OCI-LY3 (cell line): ENCODE data around the gene ZFYVE28.

Experiments used
- H2AFZ ChIP-seq: fragments of 200-600, 300-600 bp; shearing (Covaris generic); 2 replicates; pipeline ENCODE4 v1.6.0; 2014; ENCODE audit warnings: antibody characterized with exemption, low read depth, low read length
- H3K27ac ChIP-seq: fragments of 200-600, 300-600 bp; sonication (generic); 2 replicates; pipeline ENCODE4 v1.5.1; 2014; ENCODE audit warnings: mild to moderate bottlenecking, low read length, moderate library complexity, mixed read lengths
- H3K27me3 ChIP-seq: fragments of 200-600, 300-600 bp; sonication (generic); 2 replicates; pipeline ENCODE4 v1.6.1; 2014; ENCODE audit warnings: low read depth, low read length, mixed read lengths
- H3K36me3 ChIP-seq: fragments of 200-600, 300-600 bp; sonication (generic); replicated peaks from 2 replicates; pipeline ENCODE3; 2014; ENCODE audit warnings: low read depth, low read length, mixed read lengths
- H3K4me1 ChIP-seq: fragments of 300-600, 200-600 bp; sonication (generic); 2 replicates; pipeline ENCODE4 v1.6.1; 2014; ENCODE audit warnings: low read length, mixed read lengths
- H3K4me2 ChIP-seq: fragments of 200-600, 300-600 bp; sonication (generic); 2 replicates; pipeline ENCODE4 v1.6.1; 2014; ENCODE audit warnings: low read length, mixed read lengths
- H3K4me3 ChIP-seq: fragments of 300-600, 200-600 bp; sonication (generic); 2 replicates; pipeline ENCODE4 v1.5.1; 2014; ENCODE audit warnings: antibody characterized with exemption, mild to moderate bottlenecking, low read length, moderate library complexity
- H3K79me2 ChIP-seq: fragments of 300-600, 200-600 bp; shearing (Covaris generic); 2 replicates; pipeline ENCODE4 v1.6.1; 2014; ENCODE audit warnings: mild to moderate bottlenecking, low read length, mixed read lengths
- H3K9ac ChIP-seq: fragments of 300-600, 200-600 bp; shearing (Covaris generic); 2 replicates; pipeline ENCODE4 v1.6.0; 2014; ENCODE audit warnings: mild to moderate bottlenecking, low read length, moderate library complexity
- H3K9me3 ChIP-seq: fragments of 200-600, 300-600 bp; shearing (Covaris generic); 2 replicates; pipeline ENCODE4 v1.6.1; 2014; ENCODE audit warnings: low read length, mixed read lengths; ENCODE audit not compliant: insufficient read depth
- H4K20me1 ChIP-seq: fragments of 200-600, 300-600 bp; sonication (generic); 2 replicates; pipeline ENCODE4 v1.6.1; 2016; ENCODE audit warnings: low read length, mixed read lengths; ENCODE audit not compliant: insufficient read depth
- CTCF ChIP-seq: fragments of 200-600, 300-600 bp; sonication (generic); IDR thresholded peaks from 2 replicates; pipeline ENCODE4 v1.5.1; 2014; ENCODE audit warnings: antibody characterized with exemption, low read length, low read depth
- EZH2phosphoT487 ChIP-seq: fragments of 200-600 bp; shearing (Covaris generic); IDR thresholded peaks from 2 replicates; pipeline ENCODE4 v1.6.1; 2018; ENCODE audit warnings: antibody characterized with exemption, mixed run types, low read depth

The ZFYVE28 gene

GRCh38 chr4:2341261-2341841 is 77.1 kb downstream of the ZFYVE28 start:
- Histone ChIP-seq H3K9ac (no peak overlapping the region), H2AFZ (no peak overlapping the region), H3K4me1 (no peaks in the 10 kb centered on the region), H3K9me3 (no peaks in the 10 kb centered on the region), H3K79me2 (no peaks in the 10 kb centered on the region), H3K4me2 (no peak overlapping the region), H3K4me3 (no peak overlapping the region), H3K27me3 (no peaks in the 10 kb centered on the region), H3K36me3 (no peaks in the 10 kb centered on the region), H4K20me1 (no peaks in the 10 kb centered on the region), H3K27ac (no peak overlapping the region)
- TF ChIP-seq EZH2phosphoT487 (no peak), CTCF (no peak)

GRCh38 chr4:2340272-2341061 is 78.0 kb downstream of the ZFYVE28 start:
- Histone ChIP-seq H4K20me1 (no peaks in the 10 kb centered on the region), H3K4me1 (no peaks in the 10 kb centered on the region), H3K27me3 (no peaks in the 10 kb centered on the region), H3K4me2 (no peak overlapping the region), H3K9ac (no peak overlapping the region), H2AFZ (no peak overlapping the region), H3K4me3 (no peak overlapping the region), H3K79me2 (no peaks in the 10 kb centered on the region), H3K36me3 (no peaks in the 10 kb centered on the region), H3K27ac (no peak overlapping the region), H3K9me3 (no peaks in the 10 kb centered on the region)
- TF ChIP-seq EZH2phosphoT487 (no peak), CTCF (no peak)

GRCh38 chr4:2339458-2340271 is 78.8 kb downstream of the ZFYVE28 start:
- no peaks in the 10 kb centered on the region for H3K27me3 ChIP-seq
- H3K4me1 ChIP-seq = no peaks in the 10 kb centered on the region
- no peak overlapping the region for H3K9ac ChIP-seq
- no peaks in the 10 kb centered on the region for H3K79me2 ChIP-seq
- TF ChIP-seq EZH2phosphoT487 = no peak
- no peak for TF ChIP-seq CTCF
- no peaks in the 10 kb centered on the region for H3K9me3 ChIP-seq
- H4K20me1 ChIP-seq = no peaks in the 10 kb centered on the region
- H3K27ac ChIP-seq = no peak overlapping the region
- H2AFZ ChIP-seq = no peak overlapping the region
- no peak overlapping the region for H3K4me3 ChIP-seq
- no peak overlapping the region for H3K4me2 ChIP-seq
- no peaks in the 10 kb centered on the region for H3K36me3 ChIP-seq

- no peaks in the 10 kb centered on the region for H4K20me1 ChIP-seq
- no peaks in the 10 kb centered on the region for H3K9me3 ChIP-seq
- H3K4me3 ChIP-seq = no peak overlapping the region
- no peak overlapping the region for H3K4me2 ChIP-seq
- no peak overlapping the region for H3K27ac ChIP-seq
- H3K9ac ChIP-seq = no peak overlapping the region
- no peaks in the 10 kb centered on the region for H3K79me2 ChIP-seq
- no peak overlapping the region for H2AFZ ChIP-seq
- no peaks in the 10 kb centered on the region for H3K36me3 ChIP-seq
- H3K4me1 ChIP-seq = peaks cover 2% of the 10 kb centered on the region
- no peaks in the 10 kb centered on the region for H3K27me3 ChIP-seq
- TF ChIP-seq EZH2phosphoT487 (no peak), CTCF (no peak)
These were observed 79.5 kb downstream of the ZFYVE28 start for GRCh38 chr4:2338754-2339457.
